Stimulated activated CD8-positive, alpha-beta memory T cell treated with anti-CD3 and anti-CD28 coated beads, Interleukin-15, amount 100 ng/mL, for 24 hours (primary cell): ENCODE data around the gene TRAPPC4.
"Not testable (repeated sequence)": the region's sequence is repeated elsewhere in the genome, so short reads cannot be mapped to it uniquely, and the experiment has no call there.

Experiments
- DNase-seq: peaks from one replicate; pipeline ENCODE4 v3.0.0-alpha.2; 2020; ENCODE audit warnings: low read depth

TRAPPC4 gene

GRCh38 chr11:119018074-119018938 is at the start of gene TRAPPC4, which contains the start of gene RPS25:
TRAPPC4 (plus strand) TSS chr11:119018766; CDS start chr11:119018796, 30 bp downstream.
RPS25 (minus strand) TSS chr11:119018343; CDS start chr11:119018284, 59 bp downstream.
- peak; percentile 79 for DNase-seq

- not testable (repeated sequence) for DNase-seq
These were observed 49.1 kb upstream of the TRAPPC4 start for GRCh38 chr11:118969508-118969907.

- DNase-seq: no peak
These were observed 46.9 kb upstream of the TRAPPC4 start, which contains the start of gene FOXR1 for GRCh38 chr11:118971646-118972045. FOXR1 (plus strand) TSS chr11:118971761; CDS start chr11:118971932, 171 bp downstream.

- DNase-seq: no peak
These were observed 44.6 kb upstream of the TRAPPC4 start for GRCh38 chr11:118973985-118974384.

- DNase-seq: no peak
These were observed 42.5 kb upstream of the TRAPPC4 start for GRCh38 chr11:118975771-118976709.

- DNase-seq: no peak
These were observed 39.1 kb upstream of the TRAPPC4 start for GRCh38 chr11:118979434-118979833.

- no peak for DNase-seq
These were observed 38.2 kb upstream of the TRAPPC4 start for GRCh38 chr11:118980191-118980881.

- DNase-seq: not testable (repeated sequence)
These were observed 34.2 kb upstream of the TRAPPC4 start for GRCh38 chr11:118984337-118984736.

- no peak for DNase-seq
These were observed 33.7 kb upstream of the TRAPPC4 start for GRCh38 chr11:118984825-118985224.

GRCh38 chr11:118988280-118988679 is 30.3 kb upstream of the TRAPPC4 start:
- DNase-seq: no peak

- DNase-seq: not testable (repeated sequence)
These were observed 27.0 kb upstream of the TRAPPC4 start for GRCh38 chr11:118991486-118992038.

- no peak for DNase-seq
These were observed 21.5 kb upstream of the TRAPPC4 start for GRCh38 chr11:118996926-118997626.

- DNase-seq: peak; percentile 89
These were observed 20.8 kb upstream of the TRAPPC4 start, which contains the start of gene CENATAC for GRCh38 chr11:118997627-118998387. CENATAC (plus strand) TSS chr11:118998138; CDS start chr11:118998198, 60 bp downstream.

- DNase-seq: no peak
These were observed 20.2 kb upstream of the TRAPPC4 start for GRCh38 chr11:118998388-118998717.

- no peak for DNase-seq
These were observed 19.7 kb upstream of the TRAPPC4 start for GRCh38 chr11:118998822-118999221.

GRCh38 chr11:119000906-119001305 is 17.7 kb upstream of the TRAPPC4 start:
- DNase-seq: no peak

GRCh38 chr11:119006656-119007055 is 11.9 kb upstream of the TRAPPC4 start:
- DNase-seq: no peak

GRCh38 chr11:119011476-119012053 is 7.0 kb upstream of the TRAPPC4 start:
- DNase-seq: no peak

GRCh38 chr11:119012629-119013170 is 5.9 kb upstream of the TRAPPC4 start:
- DNase-seq: no peak
